Right lobe of liver (tissue), 6 donors: ENCODE results near the gene RPP25L. TPM values are rescaled to one million over a fixed set of nuclear protein-coding genes. Genes with fewer than 3 reads are reported as not detected.

Experiments
- ATAC-seq, 4 donors: fragments of 200-7000 bp; cut with Tn5 transposase; one replicate each; pipeline ENCODE4 v1.9.1; 2020; ENCODE audit warnings: mild to moderate bottlenecking in 4 of 4, moderate library complexity in 4 of 4
- DNase-seq, 3 donors: peaks; one replicate each; pipeline ENCODE4 v3.0.0-alpha.2; 2020
- H3K27ac ChIP-seq, 3 donors: fragments of 200-600 bp; one replicate each; pipeline ENCODE4 v1.8.0; 2022
- H3K27me3 ChIP-seq, 2 donors: fragments of 200-600 bp; one replicate each; pipeline ENCODE4 v1.8.0; 2022
- H3K36me3 ChIP-seq, 4 donors: fragments of 200-600 bp; sonication (generic) in 1 of 4; one replicate each; pipeline versions ENCODE4 v1.5.1 to v1.8.0; 2017 to 2022; ENCODE audit warnings: control low read depth in 1 of 4
- H3K4me1 ChIP-seq, 4 donors: fragments of 200-600 bp; sonication (generic) in 1 of 4; one replicate each; pipeline versions ENCODE4 v1.5.1 to v1.8.0; 2017 to 2022; ENCODE audit warnings: control low read depth in 1 of 4
- H3K4me3 ChIP-seq, 3 donors: fragments of 200-600 bp; one replicate each; pipeline ENCODE4 v1.8.0; 2022
- H3K9me3 ChIP-seq, 4 donors: fragments of 200-600 bp; sonication (generic) in 1 of 4; one replicate each; pipeline versions ENCODE4 v1.5.1 to v1.8.0; 2017 to 2022; ENCODE audit warnings: control low read depth in 1 of 4
- CTCF ChIP-seq, 4 donors: fragments of 200-600 bp in 3 of 4; fragments of 450-650 bp in 1 of 4; IDR thresholded peaks; one replicate each; pipeline versions ENCODE4 v1.5.1 to v1.8.0; 2016 to 2022; ENCODE audit warnings: antibody characterized with exemption in 4 of 4, mild to moderate bottlenecking in 2 of 4
- POLR2A ChIP-seq: fragments of 450-650 bp; IDR thresholded peaks from one replicate; pipeline ENCODE4 v1.6.1; 2017; ENCODE audit warnings: antibody characterized with exemption, mild to moderate bottlenecking
- WGBS: methylation state at CpG from one replicate; pipeline ENCODE4 v1.1.6; 2018; ENCODE audit warnings: low coverage, low lambda C conversion rate; ENCODE audit not compliant: insufficient coverage; ENCODE audit errors: missing lambda C conversion rate; 5-methylcytosine and 5-hydroxymethylcytosine counted together
- intact Hi-C, 2 donors: fragments of 100-400 bp; cut with DNase I; formaldehyde crosslinking; loops; one replicate each; pipeline versions ENCODE4 v1.11.2 to v1.14.1; 2022
- total RNA-seq, 6 experiments: library from RNA; depleted of rRNA in 2 of 6; stranded (reverse); fragments of >200 nt in 2 of 6; fragmentation: NEBNext Ultra II Directional in 3 of 6; extraction: Animal tissue kit (Norgen Biotek cat#: 25700) in 3 of 6; gene quantifications; one replicate each; pipeline versions ENCODE4 v1.1.0 to v1.2.4, GENCODE V29; 2016 to 2023
- donor health status: DM: no; HTN: yes; CAD: no.
- donor health status: DM: no; HTN: no; CAD: no.
- donor health status: DM: no; HTN: no; CAD: no.
- donor health status: DM: no; HTN: yes; CAD: no.
- donor health status: DM: no; HTN: yes; CAD: no.

RPP25L gene
- total RNA-seq, 6 experiments from 2014 or later = 15.2 to 29.1 (median 25.0) TPM

- DNase-seq (peak; percentile 61 to 91 (median 79)), ATAC-seq (peak; percentile 69 to 78 (median 76))
- peaks cover 0 to 41% (median 12%) of the 10 kb centered on the region in 4 donors for H3K4me1 ChIP-seq
- intact Hi-C loops = no loop called here
- H3K9me3 ChIP-seq = no peaks in the 10 kb centered on the region
- peaks cover 0 to 6% (median 0%) of the 10 kb centered on the region in 4 donors for H3K36me3 ChIP-seq
- TF ChIP-seq CTCF (IDR thresholded peaks at IDR 0.05) (no peak), POLR2A (peak; percentile 17)
- H3K4me3 ChIP-seq = peak overlapping the region; percentile 3 to 38 (median 35)
- 10% methylated on average over 5 of the region's 5 CpGs for WGBS
- H3K27ac ChIP-seq = peak overlapping the region; percentile 51 to 86 (median 83)
- H3K27me3 ChIP-seq = no peaks in the 10 kb centered on the region
These were observed 18.7 kb upstream of the RPP25L start for GRCh38 chr9:34630402-34631154.

GRCh38 chr9:34629491-34629808 is 17.6 kb upstream of the RPP25L start:
- 45% methylated on average over 2 of the region's 5 CpGs for WGBS
- peak overlapping the region in 2 of 3 donors; percentile 34 to 49 for H3K4me3 ChIP-seq
- no peaks in the 10 kb centered on the region for H3K36me3 ChIP-seq
- H3K9me3 ChIP-seq = no peaks in the 10 kb centered on the region
- peaks cover 0 to 36% (median 11%) of the 10 kb centered on the region in 4 donors for H3K4me1 ChIP-seq
- TF ChIP-seq POLR2A (no peak), CTCF (IDR thresholded peaks at IDR 0.05) (no peak)
- ATAC-seq (no peak), DNase-seq (no peak)
- H3K27me3 ChIP-seq = no peaks in the 10 kb centered on the region
- intact Hi-C loops = no loop called here
- H3K27ac ChIP-seq = peak overlapping the region in 1 of 3 donors; percentile 83

- DNase-seq = peak; percentile 68 to 72 (median 68)
- Histone ChIP-seq H3K27ac (peak within 1 kb of the TSS in 1 of 3 donors; percentile 83), H3K27me3 (no peaks in the 10 kb centered on the region), H3K4me3 (peak within 1 kb of the TSS; percentile 34 to 50 (median 49)), H3K9me3 (no peaks in the 10 kb centered on the region), H3K4me1 (peaks cover 0 to 36% (median 9%) of the 10 kb centered on the region in 4 donors), H3K36me3 (no peaks in the 10 kb centered on the region)
- 7% methylated on average over 10 of the region's 69 CpGs for whole genome bisulfite sequencing
- ATAC-seq = peak; percentile 62 to 77 (median 72)
- no peak for TF ChIP-seq CTCF (IDR thresholded peaks at IDR 0.05)
- no peak for TF ChIP-seq POLR2A
- intact Hi-C loops = no loop called here
These were observed 17.0 kb upstream of the RPP25L start, which contains the start of gene ARID3C for GRCh38 chr9:34628656-34629490. TSS of gene ARID3C (minus strand) at chr9:34629066. CDS start at chr9:34628014, 1,052 bp downstream.

GRCh38 chr9:34627716-34628655 is 16.1 kb upstream of the RPP25L start:
- Histone ChIP-seq H3K4me1 (peaks cover 0 to 29% (median 5%) of the 10 kb centered on the region in 4 donors), H3K9me3 (no peaks in the 10 kb centered on the region), H3K27ac (no peak overlapping the region), H3K36me3 (no peaks in the 10 kb centered on the region), H3K27me3 (no peaks in the 10 kb centered on the region), H3K4me3 (peak overlapping the region in 2 of 3 donors; percentile 49 to 50)
- no peak for DNase-seq
- no peak for ATAC-seq
- TF ChIP-seq CTCF (IDR thresholded peaks at IDR 0.05) = no peak
- no peak for TF ChIP-seq POLR2A
- intact Hi-C loops = no loop called here
- 41% methylated on average over 12 of the region's 20 CpGs for WGBS
